ENCODE measurements around the gene FAM184A.
A peak's percentile ranks its signal among the peaks of the same experiment; 100 is the strongest.
"Not testable (repeated sequence)": the region's sequence is repeated elsewhere in the genome, so short reads cannot be mapped to it uniquely, and the experiment has no call there.

FAM184A gene

DNA sequence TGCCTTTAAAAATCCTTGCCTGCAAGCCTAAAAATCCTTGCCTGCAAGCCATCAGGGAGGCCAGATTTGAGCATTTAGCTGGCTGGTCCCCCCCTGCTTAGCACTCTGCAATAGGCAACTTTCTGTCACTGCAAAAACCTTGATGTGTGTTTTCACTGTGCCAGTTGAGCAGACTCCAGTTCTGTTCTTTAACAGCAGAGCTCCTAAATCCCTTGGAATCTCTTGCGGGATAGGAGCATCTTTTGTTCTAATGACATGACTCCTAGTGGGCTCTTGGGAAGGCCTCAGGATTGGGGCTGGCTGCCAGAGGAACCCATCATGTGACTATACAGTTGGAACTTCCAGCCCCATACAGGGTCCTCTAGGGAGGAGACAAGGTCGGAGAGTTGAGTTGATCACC, 50.4 kb downstream of the FAM184A start:
- no peaks in the 10 kb centered on the region for H3K27me3 Mint-ChIP-seq

DNA sequence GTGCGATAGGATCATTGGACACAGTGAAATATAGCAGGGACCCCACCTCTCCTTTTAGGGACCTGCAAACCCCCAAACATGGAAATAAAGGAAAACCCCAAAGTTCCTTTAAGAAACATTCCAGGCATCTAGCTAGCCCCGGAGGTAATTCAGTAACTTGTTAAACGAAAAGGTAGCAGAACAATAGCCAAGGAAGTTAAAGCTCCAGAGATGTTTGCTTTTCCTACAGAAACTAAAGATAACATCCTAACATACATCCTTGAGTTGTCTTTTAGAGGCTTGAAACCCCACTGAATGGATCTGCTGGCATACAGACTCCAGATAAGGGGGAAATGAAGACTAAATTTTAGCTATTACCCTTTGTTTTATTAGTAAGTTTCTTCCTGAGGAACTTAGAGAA, 51.0 kb downstream of the FAM184A start:
- H3K9me3 Mint-ChIP-seq: no peaks in the 10 kb centered on the region
- H3K36me3 Mint-ChIP-seq (ENCODE audit: low read depth): peaks cover 3% of the 10 kb centered on the region
- H3K4me3 Mint-ChIP-seq: no peak overlapping the region
- DNase-seq: no peak
- no peaks in the 10 kb centered on the region for H3K4me1 Mint-ChIP-seq (ENCODE audit: low read depth)
- no peak overlapping the region for H3K27ac Mint-ChIP-seq
- H3K27me3 Mint-ChIP-seq: no peaks in the 10 kb centered on the region

More for the DNA sequence above, 50.4 kb downstream of the FAM184A start:
- Mint-ChIP-seq H3K9me3 (no peaks in the 10 kb centered on the region), H3K4me3 (no peak overlapping the region), H3K27ac (no peak overlapping the region), H3K36me3 (ENCODE audit: low read depth) (no peaks in the 10 kb centered on the region), H3K4me1 (ENCODE audit: low read depth) (no peaks in the 10 kb centered on the region)
- DNase-seq: no peak

DNA sequence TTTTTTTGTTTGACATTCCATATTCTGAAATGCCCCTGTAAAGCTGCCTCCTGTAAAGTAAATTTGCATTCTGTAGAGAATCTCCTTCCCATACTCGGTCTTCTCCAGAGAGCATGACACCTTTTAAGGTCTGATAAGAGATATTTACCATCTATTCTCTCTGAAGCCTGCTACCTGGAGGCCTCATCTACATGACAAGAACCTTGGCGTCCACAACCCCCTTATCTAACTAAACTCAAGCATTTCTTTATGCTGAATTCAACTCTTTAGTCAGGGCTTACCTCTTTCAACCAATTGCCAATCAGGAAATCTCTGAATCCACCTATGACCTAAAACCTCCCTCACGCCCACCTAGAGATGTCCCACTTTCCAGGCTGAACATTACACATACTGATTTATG, 51.6 kb downstream of the FAM184A start:
- H3K27me3 Mint-ChIP-seq: no peaks in the 10 kb centered on the region
- H3K4me3 Mint-ChIP-seq: no peak overlapping the region
- peaks cover 3% of the 10 kb centered on the region for H3K36me3 Mint-ChIP-seq (ENCODE audit: low read depth)
- H3K9me3 Mint-ChIP-seq: no peaks in the 10 kb centered on the region
- no peaks in the 10 kb centered on the region for H3K4me1 Mint-ChIP-seq (ENCODE audit: low read depth)
- no peak for DNase-seq
- no peak overlapping the region for H3K27ac Mint-ChIP-seq

DNA sequence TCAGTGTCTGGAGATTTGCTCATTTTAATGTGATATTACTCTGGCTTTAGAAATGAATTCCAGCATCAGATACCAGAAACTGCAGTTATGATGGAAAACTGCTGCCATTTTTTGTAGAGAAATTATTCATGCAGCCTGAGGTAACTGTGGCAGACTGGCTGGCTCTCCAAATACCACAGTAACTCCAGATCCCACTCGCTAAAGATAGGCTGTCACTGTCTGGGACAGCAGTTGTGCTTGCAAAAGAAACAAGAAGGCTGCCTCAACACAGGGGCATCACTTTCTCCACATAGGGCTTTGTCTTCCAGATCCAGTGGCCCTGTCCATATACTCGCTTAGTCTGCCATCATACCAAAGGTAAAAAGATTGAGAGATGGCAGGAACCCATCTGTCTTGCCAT, 52.7 kb downstream of the FAM184A start:
- H3K27me3 Mint-ChIP-seq: no peaks in the 10 kb centered on the region
- H3K4me1 Mint-ChIP-seq (ENCODE audit: low read depth): peaks cover under 1% of the 10 kb centered on the region
- no peak overlapping the region for H3K27ac Mint-ChIP-seq

DNA sequence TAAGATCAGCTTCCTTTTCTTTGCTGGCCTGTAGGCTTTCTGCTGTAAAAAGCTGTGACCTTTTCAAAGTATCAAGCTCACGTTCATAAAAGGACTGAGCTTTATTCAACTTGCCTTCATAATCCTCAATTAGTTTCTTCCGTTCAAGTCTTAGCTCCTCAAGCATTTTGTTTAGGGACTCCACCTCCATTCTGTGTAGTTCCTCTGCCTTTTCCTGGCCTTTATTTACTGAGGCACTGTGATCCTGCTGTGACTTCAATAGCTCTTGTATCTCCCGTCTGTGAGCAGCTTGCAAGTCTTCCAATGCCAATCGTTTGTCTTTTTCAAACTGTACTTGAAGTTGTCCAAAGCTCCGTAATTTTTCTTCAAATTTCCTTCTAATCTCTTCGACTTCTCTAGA, 54.4 kb downstream of the FAM184A start:
- H3K4me1 Mint-ChIP-seq (ENCODE audit: low read depth): peaks cover 3% of the 10 kb centered on the region
- no peaks in the 10 kb centered on the region for H3K9me3 Mint-ChIP-seq
- H3K36me3 Mint-ChIP-seq (ENCODE audit: low read depth): peaks cover 17% of the 10 kb centered on the region
- no peak overlapping the region for H3K4me3 Mint-ChIP-seq
- no peak for DNase-seq
- no peak overlapping the region for H3K27ac Mint-ChIP-seq
- H3K27me3 Mint-ChIP-seq: no peaks in the 10 kb centered on the region

More for the DNA sequence above, 52.7 kb downstream of the FAM184A start:
- no peak overlapping the region for H3K4me3 Mint-ChIP-seq
- no peak for DNase-seq
- H3K9me3 Mint-ChIP-seq: no peaks in the 10 kb centered on the region
- peaks cover 9% of the 10 kb centered on the region for H3K36me3 Mint-ChIP-seq (ENCODE audit: low read depth)

DNA sequence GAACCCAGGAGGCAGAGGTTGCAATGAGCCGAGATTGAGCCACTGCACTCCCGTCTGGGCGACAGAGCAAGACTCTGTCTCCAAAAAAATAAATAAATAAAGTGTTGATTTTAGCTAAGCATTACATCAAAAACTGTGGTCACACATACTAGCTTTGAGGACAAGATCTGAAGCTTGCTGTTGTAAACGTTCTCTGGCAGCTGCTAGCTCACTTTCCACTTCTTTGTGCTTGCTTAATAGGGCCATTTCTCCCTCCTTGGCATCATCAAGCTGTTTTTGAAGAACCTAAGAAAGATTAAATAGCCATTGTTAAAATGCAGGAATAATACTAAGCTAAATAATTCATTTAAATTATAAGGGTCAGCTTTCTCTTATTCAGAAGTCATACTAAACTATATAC, 55.7 kb downstream of the FAM184A start:
- DNase-seq: no peak
- Mint-ChIP-seq H3K4me3 (no peak overlapping the region), H3K4me1 (ENCODE audit: low read depth) (peaks cover 3% of the 10 kb centered on the region), H3K9me3 (no peaks in the 10 kb centered on the region), H3K36me3 (ENCODE audit: low read depth) (peaks cover 17% of the 10 kb centered on the region), H3K27ac (no peak overlapping the region), H3K27me3 (no peaks in the 10 kb centered on the region)

DNA sequence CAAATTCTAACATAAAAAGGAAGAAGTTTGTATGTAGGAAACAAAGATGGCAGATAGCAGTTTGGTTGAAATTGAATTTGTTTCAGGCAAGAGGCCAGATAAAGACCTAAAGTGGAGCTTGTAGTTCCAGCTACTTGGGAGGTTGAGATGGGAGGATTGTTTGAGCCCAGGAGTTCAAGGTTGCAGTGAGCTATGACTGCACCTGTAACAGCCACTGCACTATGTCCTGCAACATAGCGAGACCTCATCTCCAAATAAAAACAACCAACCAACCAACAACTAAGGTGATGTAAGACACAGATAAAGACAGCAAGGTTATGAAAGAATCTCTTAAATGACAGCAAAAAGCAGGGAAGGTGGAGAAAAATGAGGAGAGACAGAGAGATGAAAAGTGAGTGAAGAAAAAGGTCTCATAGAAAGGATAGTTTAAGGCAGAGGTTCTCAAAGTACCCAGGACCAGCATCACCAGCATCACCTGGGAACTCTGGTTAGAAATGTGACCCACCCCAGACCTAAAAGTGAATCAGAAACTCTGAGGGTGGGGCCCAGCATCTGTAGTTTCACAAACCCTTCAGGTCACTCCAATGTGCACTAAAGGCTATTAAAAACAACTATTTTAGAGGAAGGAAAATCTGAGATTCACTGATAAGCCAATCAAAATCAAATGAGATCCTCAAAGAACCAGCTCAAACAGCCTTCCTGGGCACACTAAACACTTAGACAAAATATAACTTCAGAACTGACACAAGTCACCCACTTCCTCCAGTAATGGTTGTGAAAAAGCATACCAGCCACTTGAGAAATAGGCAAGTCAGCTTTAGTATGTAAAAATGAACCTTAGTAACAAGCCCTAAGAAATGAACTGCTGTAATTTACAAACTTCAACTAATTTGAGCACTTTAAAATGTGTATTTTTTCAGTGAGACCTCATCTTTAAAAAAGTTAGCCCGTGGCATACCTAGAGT, 57.6 kb downstream of the FAM184A start:
- no peak overlapping the region for H3K4me3 Mint-ChIP-seq
- no peaks in the 10 kb centered on the region for H3K27me3 Mint-ChIP-seq
- no peak for DNase-seq
- peaks cover 28% of the 10 kb centered on the region for H3K36me3 Mint-ChIP-seq (ENCODE audit: low read depth)
- peaks cover 3% of the 10 kb centered on the region for H3K4me1 Mint-ChIP-seq (ENCODE audit: low read depth)
- H3K27ac Mint-ChIP-seq: peak overlapping the region; percentile 13
- H3K9me3 Mint-ChIP-seq: no peaks in the 10 kb centered on the region

DNA sequence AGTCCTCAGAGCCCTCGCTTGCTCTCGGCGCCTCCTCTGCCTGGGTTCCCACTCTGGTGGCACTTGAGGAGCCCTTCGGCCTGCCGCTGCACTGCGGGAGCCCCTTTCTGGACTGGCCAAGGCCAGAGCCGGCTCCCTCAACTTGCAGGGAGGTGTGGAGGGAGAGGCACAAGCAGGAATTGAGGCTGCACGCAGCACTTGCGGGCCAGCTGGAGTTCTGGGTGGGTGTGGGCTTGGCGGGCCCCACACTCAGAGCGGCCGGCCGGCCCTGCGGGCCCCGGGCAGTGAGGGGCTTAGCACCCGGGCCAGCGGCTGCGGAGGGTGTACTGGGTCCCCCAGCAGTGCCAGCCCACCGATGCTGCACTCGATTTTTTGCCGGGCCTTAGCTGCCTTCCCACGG, 63.3 kb downstream of the FAM184A start:
- not testable (repeated sequence) for H3K9me3 Mint-ChIP-seq; H3K4me3 Mint-ChIP-seq; H3K4me1 Mint-ChIP-seq (ENCODE audit: low read depth); H3K27me3 Mint-ChIP-seq; DNase-seq; H3K27ac Mint-ChIP-seq
- peaks cover 43% of the 10 kb centered on the region for H3K36me3 Mint-ChIP-seq (ENCODE audit: low read depth)

DNA sequence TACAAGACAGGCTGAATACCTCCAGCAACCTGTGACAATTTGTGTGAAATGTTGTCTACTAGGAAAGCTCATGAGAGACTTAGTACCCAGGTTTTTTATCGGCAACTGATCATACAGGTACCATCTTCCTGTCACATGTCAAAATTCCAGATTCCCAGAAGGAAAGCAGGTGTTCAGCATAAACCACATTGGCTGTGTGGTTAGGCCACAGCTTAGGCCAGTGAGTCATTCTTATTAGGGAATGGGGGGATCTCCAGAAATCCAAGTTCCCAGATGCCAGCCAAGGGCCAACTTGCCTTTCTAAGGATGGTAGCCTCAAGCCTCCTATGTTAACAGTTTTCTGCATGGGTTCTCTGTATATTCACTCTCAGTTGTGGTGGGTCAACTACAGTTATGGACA, 65.9 kb downstream of the FAM184A start:
- peaks cover 59% of the 10 kb centered on the region for H3K36me3 Mint-ChIP-seq (ENCODE audit: low read depth)
- no peaks in the 10 kb centered on the region for H3K4me1 Mint-ChIP-seq (ENCODE audit: low read depth)
- peaks cover 5% of the 10 kb centered on the region for H3K9me3 Mint-ChIP-seq
- DNase-seq: no peak
- no peak overlapping the region for H3K27ac Mint-ChIP-seq
- H3K4me3 Mint-ChIP-seq: no peak overlapping the region
- no peaks in the 10 kb centered on the region for H3K27me3 Mint-ChIP-seq

DNA sequence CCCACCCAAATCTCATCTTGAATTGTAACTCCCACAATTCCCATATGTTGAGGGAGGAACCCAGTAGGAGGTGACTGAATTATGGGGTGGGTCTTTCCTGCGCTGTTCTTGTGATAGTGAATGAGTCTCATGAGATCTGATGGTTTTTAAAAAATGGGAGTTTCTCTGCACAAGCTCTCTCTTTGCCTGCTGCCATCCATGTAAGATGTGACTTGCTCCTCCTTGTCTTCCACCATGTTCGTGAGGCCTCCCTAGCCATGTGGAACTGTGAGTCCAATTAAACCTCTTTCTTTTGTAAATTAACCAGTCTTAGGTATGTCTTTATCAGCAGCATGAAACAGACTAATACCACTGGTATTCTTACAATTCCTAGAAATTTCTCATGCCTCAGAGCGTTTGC, 69.2 kb downstream of the FAM184A start:
- H3K36me3 Mint-ChIP-seq (ENCODE audit: low read depth): peaks cover 46% of the 10 kb centered on the region
- not testable (repeated sequence) for H3K4me1 Mint-ChIP-seq (ENCODE audit: low read depth)

DNA sequence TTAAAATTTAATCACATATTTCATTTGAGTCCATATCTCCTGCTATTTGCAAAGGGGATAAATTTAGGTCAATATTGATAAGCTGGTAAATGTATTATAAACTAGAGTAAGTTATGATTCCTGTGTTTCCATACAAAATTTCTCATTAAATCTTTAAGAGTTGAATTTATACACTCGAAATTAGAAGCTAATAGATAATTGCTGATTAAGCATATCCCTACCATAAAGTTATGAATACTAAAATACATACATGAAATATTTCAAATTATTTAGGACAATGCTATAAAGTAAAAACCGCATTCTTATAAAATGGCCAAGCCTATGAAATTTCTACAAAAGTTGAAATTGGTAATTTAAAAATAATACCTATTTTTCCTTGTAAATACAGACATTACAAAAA, 71.5 kb downstream of the FAM184A start:
- Mint-ChIP-seq H3K36me3 (ENCODE audit: low read depth) (peaks cover 48% of the 10 kb centered on the region), H3K4me3 (no peak overlapping the region)
- DNase-seq: no peak

More for the DNA sequence above, 69.2 kb downstream of the FAM184A start:
- H3K27ac Mint-ChIP-seq, H3K27me3 Mint-ChIP-seq, H3K4me3 Mint-ChIP-seq, H3K9me3 Mint-ChIP-seq, DNase-seq: not testable (repeated sequence)

DNA sequence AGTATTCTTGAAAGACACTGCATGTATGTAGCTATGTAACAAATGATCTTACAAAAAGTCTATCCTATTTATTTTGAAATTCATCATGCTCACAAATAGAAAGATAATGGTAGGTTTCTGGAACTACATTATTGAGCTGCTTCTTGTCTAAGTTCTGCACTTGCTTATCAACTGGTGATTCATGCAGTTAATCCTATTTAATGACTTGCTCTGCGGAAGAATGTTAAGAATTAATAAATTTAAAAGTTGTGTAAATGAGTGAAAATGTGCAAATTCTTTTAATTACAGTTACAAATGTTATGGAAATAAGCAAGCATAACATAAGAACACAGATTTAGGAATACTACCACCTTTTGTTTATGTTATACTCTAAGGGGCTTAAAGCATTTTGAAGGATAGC, 76.4 kb downstream of the FAM184A start:
- Mint-ChIP-seq H3K4me1 (ENCODE audit: low read depth) (peaks cover 8% of the 10 kb centered on the region), H3K4me3 (no peak overlapping the region), H3K27ac (no peak overlapping the region), H3K36me3 (ENCODE audit: low read depth) (peaks cover 33% of the 10 kb centered on the region), H3K27me3 (no peaks in the 10 kb centered on the region), H3K9me3 (no peaks in the 10 kb centered on the region)
- no peak for DNase-seq

More for the DNA sequence above, 71.5 kb downstream of the FAM184A start:
- H3K4me1 Mint-ChIP-seq (ENCODE audit: low read depth): no peaks in the 10 kb centered on the region
- H3K27ac Mint-ChIP-seq: no peak overlapping the region
- H3K27me3 Mint-ChIP-seq: no peaks in the 10 kb centered on the region
- peaks cover 5% of the 10 kb centered on the region for H3K9me3 Mint-ChIP-seq

DNA sequence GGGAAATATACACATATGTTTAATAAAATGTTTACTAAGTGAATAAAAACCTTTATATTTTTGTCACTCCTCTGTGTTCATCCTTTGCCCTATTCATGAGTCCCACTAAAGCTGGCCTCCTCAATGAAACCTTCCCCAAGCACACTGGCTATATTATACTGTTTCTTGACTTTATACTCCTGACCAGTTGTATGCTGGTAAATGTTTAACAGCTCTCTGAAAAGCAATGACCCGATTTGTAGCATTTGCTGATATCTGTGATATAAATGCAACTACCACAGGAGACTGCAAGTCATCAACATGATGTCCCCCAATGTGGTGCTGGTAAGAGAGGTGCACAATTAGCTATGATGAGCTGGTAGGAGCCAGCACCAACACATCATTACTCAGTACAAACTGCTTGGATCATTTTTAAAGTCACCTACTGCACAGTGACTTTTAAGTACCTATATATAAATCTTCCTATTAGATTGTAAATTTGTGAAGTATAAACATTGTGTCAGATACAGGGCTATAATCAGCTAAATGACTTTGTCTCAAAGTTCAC, 78.9 kb downstream of the FAM184A start:
- Mint-ChIP-seq H3K9me3 (no peaks in the 10 kb centered on the region), H3K4me3 (no peak overlapping the region), H3K27ac (no peak overlapping the region), H3K36me3 (ENCODE audit: low read depth) (peaks cover 28% of the 10 kb centered on the region), H3K4me1 (ENCODE audit: low read depth) (peaks cover 8% of the 10 kb centered on the region), H3K27me3 (no peaks in the 10 kb centered on the region)
- no peak for DNase-seq

DNA sequence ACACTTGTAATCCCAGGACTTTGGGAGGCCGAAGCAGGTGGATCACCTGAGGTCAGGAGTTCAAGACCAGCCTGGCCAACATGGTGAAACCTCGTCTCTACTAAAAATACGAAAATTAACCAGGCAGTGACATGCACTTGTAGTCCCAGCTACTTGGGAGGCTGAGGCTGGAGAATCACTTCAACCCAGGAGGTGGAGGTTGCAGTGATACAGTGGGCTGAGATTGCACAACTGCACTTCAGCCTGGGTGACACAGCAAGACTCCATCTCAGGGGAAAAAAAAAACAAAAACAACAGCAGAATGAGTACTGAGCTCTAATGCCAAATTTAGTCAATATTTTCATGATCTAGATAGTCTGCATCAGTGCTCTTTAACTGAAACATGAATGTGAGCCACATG, 81.0 kb downstream of the FAM184A start:
- not testable (repeated sequence) for H3K27me3 Mint-ChIP-seq; H3K4me3 Mint-ChIP-seq; DNase-seq; H3K27ac Mint-ChIP-seq; H3K4me1 Mint-ChIP-seq (ENCODE audit: low read depth); H3K9me3 Mint-ChIP-seq
- peaks cover 23% of the 10 kb centered on the region for H3K36me3 Mint-ChIP-seq (ENCODE audit: low read depth)

DNA sequence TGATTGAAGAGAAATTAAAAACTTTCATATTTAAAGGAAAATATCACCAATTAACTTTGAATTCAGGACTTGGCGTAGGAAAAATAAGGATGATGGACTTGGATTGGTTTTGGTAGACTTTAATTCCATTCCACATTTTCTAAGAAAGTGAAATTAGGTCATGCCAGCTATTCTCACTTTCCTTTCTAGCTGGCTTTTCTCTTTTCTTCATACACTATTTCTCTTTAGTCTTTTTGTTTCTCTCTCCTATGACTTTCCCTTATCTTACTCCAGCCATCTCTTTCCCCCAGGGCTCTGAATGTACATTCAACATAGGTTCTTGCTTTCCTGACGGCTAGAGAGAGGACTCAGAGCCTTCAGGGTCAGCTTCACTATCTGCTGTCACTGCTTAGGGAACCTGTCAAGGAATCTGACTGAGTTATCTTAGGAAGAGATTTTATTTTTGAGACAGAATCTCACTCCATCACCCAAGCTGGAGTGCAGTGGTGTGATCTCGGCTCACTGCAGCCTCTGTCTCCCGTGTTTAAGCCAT, 82.1 kb downstream of the FAM184A start:
- H3K27ac Mint-ChIP-seq: no peak overlapping the region
- no peak overlapping the region for H3K4me3 Mint-ChIP-seq
- DNase-seq: no peak
- peaks cover 8% of the 10 kb centered on the region for H3K4me1 Mint-ChIP-seq (ENCODE audit: low read depth)
- no peaks in the 10 kb centered on the region for H3K9me3 Mint-ChIP-seq
- no peaks in the 10 kb centered on the region for H3K27me3 Mint-ChIP-seq
- H3K36me3 Mint-ChIP-seq (ENCODE audit: low read depth): peaks cover 23% of the 10 kb centered on the region
